Motor neuron (in vitro differentiated cells): ENCODE data around the gene CLEC4A. TPM values are rescaled to one million over a fixed set of nuclear protein-coding genes. Genes with fewer than 3 reads are reported as not detected.
A peak's percentile ranks its signal among the peaks of the same experiment; 100 is the strongest.
"Not testable (repeated sequence)": the region's sequence is repeated elsewhere in the genome, so short reads cannot be mapped to it uniquely, and the experiment has no call there.

ENCODE experiments used
- ATAC-seq, 8 experiments: fragments of 200-7000 bp; cut with Tn5 transposase; replicated peaks in 6 of 8; 2 replicates each; pipeline ENCODE4 v1.8.0; 2021; ENCODE audit warnings: mild to moderate bottlenecking in 8 of 8, moderate library complexity in 8 of 8
- H3K27ac ChIP-seq, 2 donors: fragments of 250-450 bp; sonication (Bioruptor Pico); 2 replicates each; pipeline ENCODE4 v1.9.0; 2021; ENCODE audit warnings: antibody characterized with exemption in 2 of 2, mild to moderate bottlenecking in 2 of 2, moderate library complexity in 1 of 2
- H3K4me1 ChIP-seq, 2 donors: fragments of 250-450 bp; sonication (Bioruptor Pico); replicated peaks in 1 of 2; 2 replicates each; pipeline ENCODE4 v1.6.1; 2021; ENCODE audit warnings: antibody characterized with exemption in 2 of 2, mild to moderate bottlenecking in 2 of 2, moderate library complexity in 1 of 2
- H3K4me3 ChIP-seq, 5 donors: fragments of 250-450 bp; sonication (Bioruptor Pico); 2 replicates each; pipeline ENCODE4 v1.9.0; 2021; ENCODE audit warnings: antibody characterized with exemption in 5 of 5, mild to moderate bottlenecking in 5 of 5, moderate library complexity in 4 of 5
- WGBS, 10 experiments: fragments of 450-650 bp; shearing (Covaris generic); methylation state at CpG; one replicate each; pipeline ENCODE4 v1.0.0; 2022; 5-methylcytosine and 5-hydroxymethylcytosine counted together
- in situ Hi-C, 9 experiments: fragments of 400-800 bp; cut with MboI; loops; one replicate each; pipeline ENCODE4 v1.15.0; 2021; ENCODE audit warnings: low sequenced_read_pairs in 9 of 9, low pct_unique_long_range_greater_than_20kb in 2 of 9; ENCODE audit not compliant: unreplicated experiment in 9 of 9
- total RNA-seq, 8 experiments: library from RNA; unstranded; fragments of 300-600 nt; gene quantifications; 2 replicates each; pipeline versions ENCODE4 v1.2.3 to v1.2.4, GENCODE V29; 2022

CLEC4A gene
- total RNA-seq, 8 experiments from 2014 or later = 0.42 to 2.2 (median 1.0) TPM

DNA sequence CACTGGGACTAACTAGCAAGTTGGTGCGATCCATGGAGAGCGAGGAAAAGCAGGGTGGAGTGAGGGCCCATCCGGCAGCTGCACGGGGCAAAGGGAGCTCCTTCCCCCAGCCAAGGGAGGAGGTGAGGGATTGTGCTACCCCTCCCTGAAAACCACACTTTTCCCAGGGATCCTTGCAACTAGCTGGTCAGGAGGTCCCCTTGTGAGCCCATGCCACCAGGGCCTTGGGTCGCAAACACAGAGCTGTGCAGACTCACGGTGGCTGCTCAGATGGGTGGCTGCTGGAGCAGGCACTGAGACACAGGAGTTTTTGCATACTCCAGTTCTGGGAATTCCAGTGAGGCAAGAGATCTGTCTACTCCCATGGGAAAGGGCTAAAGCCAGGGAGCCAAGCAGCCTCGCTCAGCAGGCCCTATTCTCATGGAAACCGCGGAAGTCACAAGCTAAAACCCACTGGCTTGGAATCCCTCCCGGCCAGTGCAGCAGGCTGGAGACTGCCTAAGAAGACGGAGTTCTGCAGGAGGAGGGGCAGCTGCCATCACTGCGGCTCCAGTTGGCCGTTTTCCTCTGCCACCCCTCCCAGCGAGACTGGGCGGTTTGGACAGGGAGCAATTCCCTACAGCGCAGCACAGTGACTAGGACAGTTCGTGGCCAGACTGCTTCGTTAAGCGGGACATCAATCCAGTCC lies 22.5 kb downstream of the CLEC4A start:
- ATAC-seq = peak; percentile 56 to 95 (median 92)
- Histone ChIP-seq H3K27ac (no peak overlapping the region), H3K4me3 (no peak overlapping the region), H3K4me1 (peaks cover 0 to 4% of the 10 kb centered on the region in 2 donors)
- WGBS, 10 experiments = 24 to 83% (median 40%) methylated on average over 1 to 10 of the region's 19 CpGs; no CpG with 5 or more reads in 5 of the 10 experiments
- in situ Hi-C loops = no loop called here

DNA sequence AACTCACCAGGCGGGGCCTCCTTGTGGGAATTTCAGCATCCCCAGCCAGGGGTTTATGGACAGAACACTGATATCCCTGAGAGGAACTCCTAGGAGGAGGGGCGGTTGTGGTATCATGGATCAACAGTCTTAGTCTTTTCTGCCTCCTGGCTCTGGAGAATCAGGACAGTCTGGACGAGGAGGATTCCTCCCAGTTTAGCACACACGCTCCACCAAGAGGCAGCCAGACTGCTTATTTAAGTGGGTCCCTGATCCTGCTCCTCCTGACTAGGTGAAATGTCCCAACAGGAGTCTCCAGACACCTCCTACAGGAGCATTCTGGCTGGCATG lies 23.0 kb downstream of the CLEC4A start:
- Histone ChIP-seq H3K27ac (no peak overlapping the region), H3K4me1 (peaks cover 0 to 4% of the 10 kb centered on the region in 2 donors), H3K4me3 (no peak overlapping the region)
- peak in 1 of 8 experiments; percentile 50 for ATAC-seq
- 71 to 100% (median 90%) methylated on average over 1 to 2 of the region's 4 CpGs; no CpG with 5 or more reads in 7 of the 10 experiments for WGBS, 10 experiments
- in situ Hi-C loops = no loop called here

DNA sequence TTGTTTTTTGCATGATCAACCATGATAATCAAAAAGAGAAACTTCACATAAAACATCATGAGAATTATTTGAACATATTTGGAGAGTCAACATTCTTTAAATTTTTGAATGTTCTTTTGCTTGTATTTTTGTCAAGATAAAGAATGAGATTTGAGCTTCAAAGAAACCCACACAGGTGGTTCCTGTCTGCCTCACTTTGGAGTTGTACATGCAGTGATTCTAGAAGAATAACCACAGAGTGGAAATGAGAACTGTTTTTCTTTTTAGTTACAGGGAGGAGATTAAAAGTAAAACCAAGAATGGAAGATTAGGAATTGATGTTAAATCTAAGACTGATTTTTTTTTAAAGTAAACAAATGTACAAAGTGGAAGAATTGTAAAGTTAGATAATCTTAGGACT lies 31.1 kb downstream of the CLEC4A start:
- no peaks in the 10 kb centered on the region for H3K4me1 ChIP-seq
- no peak overlapping the region for H3K4me3 ChIP-seq
- no peak for ATAC-seq
- in situ Hi-C loops = no loop called here
- H3K27ac ChIP-seq = no peak overlapping the region

DNA sequence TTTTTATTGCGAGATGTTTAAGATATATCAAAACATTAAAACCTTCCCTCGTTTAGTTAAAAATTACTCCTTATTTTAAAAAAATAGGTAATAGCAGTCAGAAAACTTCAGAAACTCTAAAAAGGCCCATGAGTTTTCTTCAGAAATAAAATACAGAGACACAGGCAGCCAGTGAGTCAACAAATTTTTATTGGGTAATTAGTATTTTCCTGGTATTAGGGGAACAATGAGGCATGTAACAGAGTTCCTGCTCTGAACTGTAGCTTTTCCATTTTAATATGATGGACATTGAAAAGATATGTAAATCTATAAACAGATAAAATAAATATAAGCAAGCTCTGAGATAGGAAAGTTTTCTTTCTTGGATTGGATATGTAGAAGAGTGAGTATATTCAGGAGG lies 33.0 kb downstream of the CLEC4A start:
- WGBS, 10 experiments = 50 to 100% (median 96%) methylated on average over 2 of the region's 2 CpGs; no CpG with 5 or more reads in 1 of the 10 experiments
- in situ Hi-C loops = no loop called here
- no peak overlapping the region for H3K4me3 ChIP-seq
- H3K4me1 ChIP-seq = no peaks in the 10 kb centered on the region
- no peak overlapping the region for H3K27ac ChIP-seq
- ATAC-seq = no peak

DNA sequence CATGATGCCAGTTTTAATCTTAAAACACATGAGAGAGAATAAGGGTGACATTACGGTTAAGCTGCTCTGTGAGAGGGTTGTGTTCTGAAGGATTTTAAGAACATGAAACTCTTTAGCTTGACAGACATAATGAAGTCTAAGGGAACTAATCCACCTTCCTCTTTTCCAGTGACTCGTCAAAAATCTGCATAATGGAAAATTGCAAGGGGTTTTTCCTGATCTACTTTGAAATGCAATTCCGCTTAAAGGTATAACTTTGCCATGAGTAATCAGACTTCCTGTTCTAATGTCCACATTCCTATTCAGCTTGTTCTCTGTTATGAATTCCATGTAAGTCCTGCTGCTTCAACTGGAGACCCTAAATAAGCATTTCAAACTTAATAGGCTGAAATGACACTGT lies 33.4 kb downstream of the CLEC4A start, which contains the start of gene ZNF705A:
ZNF705A (plus strand) TSS at position 171 of the 400 bp plus-strand sequence. CDS start 15,611 bp downstream, outside the sequence.
- no peaks in the 10 kb centered on the region for H3K4me1 ChIP-seq
- no peak within 1 kb of the TSS for H3K27ac ChIP-seq
- in situ Hi-C loops = no loop called here
- no peak within 1 kb of the TSS for H3K4me3 ChIP-seq
- 28 to 89% (median 67%) methylated on average over 2 to 3 of the region's 3 CpGs; no CpG with 5 or more reads in 1 of the 10 experiments for WGBS, 10 experiments
- ATAC-seq = peak in 3 of 8 experiments; percentile 44 to 67 (median 63)

DNA sequence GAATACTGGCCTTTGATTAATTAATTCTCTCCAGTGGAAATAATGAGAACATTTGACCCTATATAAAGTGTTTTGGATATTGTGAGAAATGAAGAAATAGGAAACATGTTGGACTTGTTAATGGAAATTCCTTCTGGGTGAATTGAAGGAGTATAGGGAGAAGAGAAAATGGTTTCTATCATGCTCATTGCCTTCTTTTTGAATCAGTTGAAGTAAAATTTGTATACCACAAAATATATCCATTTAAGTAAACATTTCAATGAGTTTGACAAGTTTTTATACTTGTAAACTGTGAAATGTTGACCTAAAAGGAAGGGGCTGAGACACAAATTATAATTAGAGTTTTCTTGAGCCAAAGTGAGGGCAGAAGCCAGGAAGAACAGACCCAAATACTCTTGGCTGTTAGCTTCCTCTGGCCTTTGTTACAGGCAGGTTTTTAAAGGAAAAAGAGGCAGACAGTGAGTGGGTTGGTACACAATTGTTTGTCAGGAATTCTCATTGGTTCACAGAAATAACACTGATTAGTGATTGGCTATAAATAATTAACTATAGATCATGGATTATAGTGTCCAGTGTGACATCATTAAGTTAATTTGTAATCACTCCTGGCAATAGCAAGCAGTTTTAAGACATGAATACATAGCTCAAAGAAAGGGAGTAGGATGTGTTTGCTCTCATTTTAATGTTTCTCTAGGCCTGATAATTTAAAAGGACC lies 34.2 kb downstream of the CLEC4A start:
- no peak for ATAC-seq
- no peak overlapping the region for H3K4me3 ChIP-seq

DNA sequence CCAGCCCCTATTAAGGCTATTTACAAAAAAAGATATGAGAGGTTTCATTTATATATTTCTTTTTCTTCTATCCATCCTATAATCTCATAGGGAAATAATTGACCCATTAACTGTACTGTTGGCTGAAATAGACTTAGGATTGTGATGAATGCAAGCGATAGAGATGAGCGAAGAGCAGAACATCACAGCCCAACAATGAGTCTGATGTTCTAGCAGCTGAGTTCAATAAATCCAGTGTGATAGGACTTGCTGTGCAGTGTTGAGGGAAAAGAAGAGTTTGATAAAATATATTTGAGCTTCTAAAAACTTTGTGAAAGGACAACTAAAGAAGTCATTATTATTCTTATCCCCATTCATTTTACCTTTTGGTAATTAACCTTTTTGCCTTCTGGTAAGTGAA lies 49.5 kb downstream of the CLEC4A start:
- ATAC-seq, H3K4me1 ChIP-seq, H3K27ac ChIP-seq, in situ Hi-C loops, H3K4me3 ChIP-seq: not testable (repeated sequence)
- 67 to 100% methylated on average over 1 to 2 of the region's 2 CpGs; no CpG with 5 or more reads in 8 of the 10 experiments for WGBS, 10 experiments

More for the DNA sequence above, 34.2 kb downstream of the CLEC4A start:
- Histone ChIP-seq H3K4me1 (no peaks in the 10 kb centered on the region), H3K27ac (no peak overlapping the region)
- in situ Hi-C loops = no loop called here

DNA sequence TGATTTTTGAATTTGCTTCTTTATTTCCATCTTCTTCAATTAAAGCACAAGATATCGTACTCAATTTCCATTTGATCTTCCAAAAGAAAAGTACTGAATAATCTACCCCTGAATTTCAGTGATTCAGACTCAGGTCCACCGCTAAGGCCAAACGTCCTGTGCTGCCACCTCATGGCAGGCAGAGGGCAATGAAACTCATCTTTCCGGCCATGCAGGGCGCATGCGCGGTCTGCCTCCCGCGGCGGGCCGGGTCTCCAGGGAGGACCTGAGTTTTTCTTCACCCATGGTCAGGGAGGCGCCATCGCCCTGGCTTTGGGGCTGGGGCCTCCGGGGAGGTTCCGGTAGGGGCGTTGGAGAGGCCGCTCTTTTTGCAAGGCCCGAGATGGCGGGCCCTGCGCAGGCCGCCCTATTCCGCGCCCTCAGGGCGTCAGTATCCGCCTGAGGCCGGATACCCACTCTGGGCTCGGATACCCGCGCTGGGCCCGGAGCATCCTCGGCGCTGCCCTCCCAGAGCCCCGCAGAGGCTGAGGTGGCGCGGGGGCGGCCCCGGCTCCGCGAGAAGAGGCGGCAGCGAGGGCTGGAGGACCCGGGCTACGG lies 56.7 kb downstream of the CLEC4A start:
- ATAC-seq = peak in 3 of 8 experiments; percentile 32 to 46 (median 38)
- WGBS, 10 experiments = no CpG with 5 or more reads among the region's 43 CpGs
- Histone ChIP-seq H3K27ac (peak overlapping the region; percentile 74), H3K4me1 (peaks cover 5 to 11% of the 10 kb centered on the region in 2 donors), H3K4me3 (peak overlapping the region; percentile 55 to 78 (median 64))
- in situ Hi-C loops = not testable (repeated sequence)

DNA sequence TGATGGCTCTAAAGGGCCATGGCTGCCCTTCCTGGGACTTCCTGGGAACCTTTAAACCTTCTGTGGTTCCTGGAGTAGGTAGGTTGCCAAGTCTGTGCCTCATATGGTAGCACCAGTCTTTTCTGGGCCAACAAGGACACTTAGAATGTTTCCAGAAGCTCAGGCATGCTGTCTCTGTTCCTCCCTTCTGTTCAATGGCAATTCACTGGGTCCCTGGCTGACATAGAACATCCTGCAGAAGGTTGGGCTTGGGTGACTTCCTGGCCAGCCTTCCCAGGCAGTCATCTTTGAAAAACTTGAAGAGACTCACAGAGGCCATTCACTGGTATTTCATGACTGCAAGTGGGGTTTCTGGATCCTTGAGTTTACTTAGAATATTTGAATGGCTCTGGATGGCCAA lies 57.9 kb downstream of the CLEC4A start:
- Histone ChIP-seq H3K4me3 (peak overlapping the region; percentile 55 to 78 (median 64)), H3K4me1 (peaks cover 5 to 11% of the 10 kb centered on the region in 2 donors)
- in situ Hi-C loops, ATAC-seq, H3K27ac ChIP-seq: not testable (repeated sequence)

DNA sequence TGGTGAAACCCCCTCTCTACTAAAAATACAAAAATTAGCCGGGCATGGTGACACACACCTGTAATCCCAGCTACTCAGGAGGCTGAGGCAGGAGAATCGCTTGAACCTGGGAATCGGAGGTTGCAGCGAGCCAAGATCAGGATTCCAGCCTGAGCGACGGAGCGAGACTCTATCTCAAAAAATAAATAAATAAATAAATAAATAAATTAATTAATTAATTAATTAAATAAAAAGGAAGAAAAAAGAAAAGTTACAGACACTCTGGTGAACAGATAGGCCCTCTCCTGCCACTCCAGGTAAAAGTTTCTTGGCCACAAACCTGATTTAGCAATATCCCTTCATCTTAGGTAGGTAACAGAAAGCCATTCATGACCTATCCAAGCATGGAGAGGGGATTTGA lies 59.5 kb downstream of the CLEC4A start:
- ATAC-seq, H3K27ac ChIP-seq, H3K4me3 ChIP-seq, in situ Hi-C loops: not testable (repeated sequence)
- H3K4me1 ChIP-seq = peaks cover 5 to 11% of the 10 kb centered on the region in 2 donors
- 96 to 100% (median 100%) methylated on average over 1 to 6 of the region's 7 CpGs; no CpG with 5 or more reads in 5 of the 10 experiments for WGBS, 10 experiments

DNA sequence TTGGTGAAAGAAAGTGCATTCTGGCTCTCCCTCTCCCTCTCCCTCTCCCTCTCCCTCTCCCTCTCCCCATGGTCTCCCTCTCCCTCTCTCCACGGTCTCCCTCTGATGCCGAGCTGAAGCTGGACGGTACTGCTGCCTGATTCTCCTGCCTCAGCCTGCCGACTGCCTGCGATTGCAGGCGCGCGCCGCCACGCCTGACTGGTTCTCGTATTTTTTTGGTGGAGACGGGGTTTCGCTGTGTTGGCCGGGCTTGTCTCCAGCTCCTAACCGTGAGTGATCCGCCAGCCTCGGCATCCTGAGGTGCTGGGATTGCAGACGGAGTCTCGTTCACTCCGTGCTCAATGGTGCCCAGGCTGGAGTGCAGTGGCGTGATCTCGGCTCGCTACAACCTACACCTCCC lies 59.9 kb downstream of the CLEC4A start:
- H3K4me3 ChIP-seq, H3K27ac ChIP-seq, ATAC-seq, in situ Hi-C loops: not testable (repeated sequence)
- whole genome bisulfite sequencing, 10 experiments = no CpG with 5 or more reads among the region's 23 CpGs
- peaks cover 5 to 11% of the 10 kb centered on the region in 2 donors for H3K4me1 ChIP-seq

DNA sequence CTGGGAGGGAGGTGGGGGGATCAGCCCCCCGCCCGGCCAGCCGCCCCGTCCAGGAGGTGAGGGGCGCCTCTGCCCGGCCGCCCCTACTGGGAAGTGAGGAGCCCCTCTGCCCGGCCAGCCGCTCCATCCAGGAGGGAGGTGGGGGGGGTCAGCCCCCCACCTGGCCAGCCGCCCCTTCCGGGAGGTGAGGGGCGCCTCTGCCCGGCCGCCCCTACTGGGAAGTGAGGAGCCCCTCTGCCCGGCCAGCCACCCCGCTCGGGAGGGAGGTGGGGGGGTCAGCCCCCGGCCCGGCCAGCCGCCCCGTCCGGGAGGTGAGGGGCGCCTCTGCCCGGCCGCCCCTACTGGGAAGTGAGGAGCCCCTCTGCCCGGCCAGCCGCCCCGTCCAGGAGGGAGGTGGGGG lies 60.8 kb downstream of the CLEC4A start:
- WGBS, 10 experiments = no CpG with 5 or more reads among the region's 28 CpGs
- H3K4me3 ChIP-seq, in situ Hi-C loops, ATAC-seq, H3K27ac ChIP-seq: not testable (repeated sequence)
- peaks cover 5 to 11% of the 10 kb centered on the region in 2 donors for H3K4me1 ChIP-seq

DNA sequence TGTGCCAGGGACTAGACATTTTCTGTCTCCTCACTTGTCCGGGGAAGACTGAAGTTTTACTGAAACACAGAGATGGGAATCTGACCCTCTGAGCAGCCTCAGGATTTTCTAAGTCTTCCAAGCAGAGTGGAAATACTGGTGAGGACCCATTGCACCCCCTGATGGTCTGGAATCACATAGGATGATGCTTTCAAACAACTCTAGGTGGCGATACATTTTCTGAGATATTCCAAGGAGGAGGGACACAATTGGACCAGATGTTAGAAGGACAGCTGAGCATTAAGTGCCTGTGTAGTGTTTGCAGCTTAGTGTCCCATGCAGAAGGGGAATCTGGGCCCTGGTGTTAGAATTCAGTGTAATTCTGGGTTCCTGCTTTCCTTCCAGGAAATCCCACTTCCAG lies 64.7 kb downstream of the CLEC4A start:
- in situ Hi-C loops, H3K27ac ChIP-seq, H3K4me1 ChIP-seq, ATAC-seq, H3K4me3 ChIP-seq: not testable (repeated sequence)
- no CpG with 5 or more reads among the region's 2 CpGs for WGBS, 10 experiments
